ENCODE results near the gene LRRC4B. TPM values are rescaled to one million over a fixed set of nuclear protein-coding genes. Genes with fewer than 3 reads are reported as not detected.
A peak's percentile ranks its signal among the peaks of the same experiment; 100 is the strongest.

Gene LRRC4B
- total and polyA plus RNA-seq, 2 of the 8 experiments (the other 6 are each of a cell fraction or from before 2014, with no cell fraction given), result 13.4 to 21.2 TPM

DNA sequence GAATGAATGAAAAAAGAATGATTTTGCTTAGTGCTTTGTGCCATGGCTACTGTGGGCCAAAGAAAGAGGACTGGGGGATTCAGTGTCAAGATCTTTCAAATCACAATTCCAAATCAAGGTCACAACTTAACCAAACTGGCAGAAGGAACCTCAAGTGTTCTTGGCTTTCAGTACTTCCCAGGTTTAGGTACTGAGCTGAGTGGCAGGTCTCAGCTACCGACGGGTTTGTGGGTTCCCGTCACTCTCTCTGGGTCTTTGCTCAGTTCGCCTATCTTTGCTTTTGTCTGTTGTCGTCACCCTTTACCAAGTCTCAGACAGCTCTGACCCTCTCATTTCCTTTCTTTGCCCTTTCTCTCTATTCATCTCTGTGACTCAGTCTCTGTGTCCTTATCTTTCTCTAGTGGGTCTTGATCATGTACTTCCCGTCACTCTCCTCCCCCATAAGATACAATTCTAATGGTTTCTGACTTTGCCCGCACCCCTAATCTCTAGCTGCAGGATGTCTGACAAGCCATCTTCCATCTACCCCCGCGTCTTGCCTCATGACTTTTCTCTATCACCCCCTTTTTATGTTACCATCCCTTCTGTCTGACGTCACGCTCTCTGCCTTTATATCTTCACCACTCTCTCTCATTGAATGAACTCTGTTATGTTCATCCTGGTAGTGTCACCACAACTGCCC lies 33.3 kb upstream of the LRRC4B start:
- FAIRE-seq (no peak), DNase-seq (ENCODE audit: low read depth in 1 of 2, low spot score in 2 of 2) (no peak)
- H3K79me2 ChIP-seq (ENCODE audit: control insufficient read depth in 1 of 2, insufficient read depth in 2 of 2, low read length in 2 of 2), result no peaks in the 10 kb centered on the region
- no peak overlapping the region for H2BK20ac ChIP-seq (ENCODE audit: low read length)
- no peaks in the 10 kb centered on the region for H3K23me2 ChIP-seq (ENCODE audit: low read depth, low read length)
- H2BK15ac ChIP-seq (ENCODE audit: low read length), result no peak overlapping the region
- peaks cover 0 to 17% (median 14%) of the 10 kb centered on the region in 4 experiments; a peak in 5 of 7 replicates for H3K27me3 ChIP-seq (replicated peaks in 1 of 4; ENCODE audit: control insufficient read depth in 3 of 4, extremely low read depth in 1 of 4, insufficient read depth in 3 of 4, low read length in 3 of 4)
- H3K36me3 ChIP-seq (ENCODE audit: control insufficient read depth in 2 of 4, insufficient read depth in 4 of 4, low read length in 3 of 4), result no peaks in the 10 kb centered on the region
- no peak overlapping the region for H3K14ac ChIP-seq (ENCODE audit: insufficient read length)
- H3K56ac ChIP-seq (replicated peaks; ENCODE audit: insufficient read length, low read depth, low read length), result no peak overlapping the region
- no peak overlapping the region for H3K4ac ChIP-seq (replicated peaks; ENCODE audit: insufficient read length, low read depth, low read length)
- no peak overlapping the region for H4K8ac ChIP-seq (ENCODE audit: extremely low read depth, insufficient read depth, low read length)
- H2BK5ac ChIP-seq (ENCODE audit: low read depth, low read length), result no peak overlapping the region
- peaks cover 0 to 2% of the 10 kb centered on the region in 2 experiments; a peak in 2 of 4 replicates for H3K9me3 ChIP-seq (ENCODE audit: insufficient read depth in 2 of 2, low read depth in 1 of 2, low read length in 1 of 2)
- H3K23ac ChIP-seq (ENCODE audit: insufficient read length), result no peak overlapping the region
- ChIA-PET CTCF (ENCODE audit: partially characterized antibody) (interaction anchor here (0.8 to 2.2 kb wide), 4 partner anchors 18 to 123 kb away, joined by 3 to 6 read pairs (median 4); no protein-coding TSS in a partner anchor), POLR2A (ENCODE audit: partially characterized antibody) (interaction anchor here (0.6 to 1.2 kb wide), 3 partner anchors 48 to 248 kb away, joined by 3 to 5 read pairs (median 3); no protein-coding TSS in a partner anchor)
- H2AFZ ChIP-seq (ENCODE audit: low read length), result no peak overlapping the region
- peak overlapping the region in 1 of 4 experiments; percentile 9; a peak in 1 of 7 replicates for H3K9ac ChIP-seq (replicated peaks in 1 of 4; ENCODE audit: extremely low read depth in 1 of 4, low read depth in 3 of 4, low read length in 3 of 4)
- no peak overlapping the region for H3K4me2 ChIP-seq (ENCODE audit: insufficient read depth in 1 of 2, low read depth in 2 of 2, low read length in 2 of 2)
- no peak overlapping the region for H3K18ac ChIP-seq (ENCODE audit: extremely low read depth, low read length)
- H4K5ac ChIP-seq (ENCODE audit: insufficient read length, low read depth, low read length), result no peak overlapping the region
- no peak overlapping the region for H3K27ac ChIP-seq (ENCODE audit: low read depth, low read length)
- H2BK120ac ChIP-seq (replicated peaks; ENCODE audit: low read depth, low read length), result no peak overlapping the region
- no peaks in the 10 kb centered on the region for H4K20me1 ChIP-seq (replicated peaks in 1 of 2; ENCODE audit: control insufficient read depth in 1 of 2, insufficient read depth in 2 of 2, low read length in 2 of 2)
- H2AK5ac ChIP-seq (ENCODE audit: low read depth, low read length), result no peak overlapping the region
- no peaks in the 10 kb centered on the region for H3K79me1 ChIP-seq (ENCODE audit: low read depth, low read length)
- no peak overlapping the region for H2BK12ac ChIP-seq (ENCODE audit: low read depth, low read length)
- no peak overlapping the region for H4K91ac ChIP-seq (replicated peaks; ENCODE audit: insufficient read length, low read length)
- TF ChIP-seq KDM4A (IDR thresholded peaks at IDR 0.05; ENCODE audit: low read depth, low read length, severe bottlenecking), result no peak
- TF ChIP-seq SP4 (IDR thresholded peaks at IDR 0.05; ENCODE audit: low read length), result no peak
- no peak for TF ChIP-seq SUZ12 (IDR thresholded peaks at IDR 0.05; ENCODE audit: low read length)
- no peak for TF ChIP-seq CHD1 (IDR thresholded peaks at IDR 0.05; ENCODE audit: low read depth, low read length)
- TF ChIP-seq JUN (IDR thresholded peaks at IDR 0.05; ENCODE audit: low read depth, low read length), result no peak
- no peak for TF ChIP-seq USF2 (IDR thresholded peaks at IDR 0.05; ENCODE audit: low read length)
- no peak for TF ChIP-seq TBP (IDR thresholded peaks at IDR 0.05; ENCODE audit: low read depth, low read length)
- H3K4me1 ChIP-seq (replicated peaks in 1 of 4; ENCODE audit: control insufficient read depth in 3 of 4, insufficient read depth in 4 of 4, low read length in 3 of 4), result peaks cover 0 to 2% (median 0%) of the 10 kb centered on the region in 4 experiments; a peak in 1 of 7 replicates
- WGBS, 2 experiments (ENCODE audit: extremely low coverage in 1 of 2, insufficient coverage in 1 of 2, insufficient read length in 1 of 2, insufficient replicate concordance in 2 of 2, low coverage in 1 of 2, low lambda C conversion rate in 2 of 2, missing lambda C conversion rate in 1 of 2), result 84% methylated on average over 11 of the region's 11 CpGs; no CpG with 5 or more reads in 1 of the 2 experiments
- H3K4me3 ChIP-seq (ENCODE audit: extremely low read depth in 1 of 4, insufficient read depth in 2 of 4, low read depth in 3 of 4, low read length in 4 of 4), result no peak overlapping the region
